Liver (tissue), 9 donors: ENCODE data around the gene MYCL. TPM values are rescaled to one million over a fixed set of nuclear protein-coding genes. Genes with fewer than 3 reads are reported as not detected.

Experiments
- DNase-seq: peaks from one replicate; pipeline ENCODE4 v3.0.0-alpha.2; 2017; ENCODE audit warnings: low spot score
- H3K27ac ChIP-seq, 2 donors: one replicate each; pipeline ENCODE4 v1.7.0; 2013; ENCODE audit warnings: inconsistent platforms in 2 of 2, low read length in 2 of 2, control low read depth in 1 of 2, low read depth in 1 of 2, mild to moderate bottlenecking in 1 of 2
- H3K27me3 ChIP-seq, 4 donors: one replicate each; pipeline versions ENCODE4 v1.6.1 to v1.7.0; 2013; ENCODE audit warnings: low read length in 3 of 4, inconsistent platforms in 1 of 4, mild to moderate bottlenecking in 1 of 4, moderate library complexity in 1 of 4; ENCODE audit not compliant: control insufficient read depth in 4 of 4, insufficient read depth in 4 of 4
- H3K36me3 ChIP-seq, 4 donors: one replicate each; pipeline versions ENCODE4 v1.6.1 to v1.7.0; 2013; ENCODE audit warnings: low read length in 3 of 4, mild to moderate bottlenecking in 3 of 4, low read depth in 1 of 4, moderate library complexity in 1 of 4; ENCODE audit not compliant: control insufficient read depth in 4 of 4, insufficient read depth in 3 of 4
- H3K4me1 ChIP-seq, 4 donors: one replicate each; pipeline versions ENCODE4 v1.6.1 to v1.7.0; 2013; ENCODE audit warnings: low read length in 3 of 4, mild to moderate bottlenecking in 3 of 4, moderate library complexity in 1 of 4; ENCODE audit not compliant: control insufficient read depth in 4 of 4, insufficient read depth in 4 of 4
- H3K4me3 ChIP-seq, 3 donors: one replicate each; pipeline versions ENCODE4 v1.6.1 to v1.7.0; 2013; ENCODE audit warnings: low read length in 3 of 3, control low read depth in 1 of 3, low read depth in 1 of 3, mild to moderate bottlenecking in 1 of 3
- H3K9ac ChIP-seq, 2 donors: one replicate each; pipeline ENCODE4 v1.7.0; 2013; ENCODE audit warnings: low read length in 2 of 2, mild to moderate bottlenecking in 2 of 2, moderate library complexity in 2 of 2, control low read depth in 1 of 2, low read depth in 1 of 2
- H3K9me3 ChIP-seq, 4 donors: one replicate each; pipeline versions ENCODE4 v1.6.1 to v1.7.0; 2013; ENCODE audit warnings: low read length in 3 of 4; ENCODE audit not compliant: control insufficient read depth in 4 of 4
- EGR1 ChIP-seq, 2 donors: IDR thresholded peaks; 2 replicates each; pipeline ENCODE4 v1.6.1; 2016 to 2018; ENCODE audit warnings: antibody characterized with exemption in 2 of 2, low read depth in 2 of 2
- FOXA1 ChIP-seq: IDR thresholded peaks from 2 replicates; pipeline ENCODE4 v1.6.1; 2016; ENCODE audit warnings: antibody characterized with exemption
- FOXA2 ChIP-seq: IDR thresholded peaks from 2 replicates; pipeline ENCODE4 v1.6.1; 2016; ENCODE audit warnings: antibody characterized with exemption
- GABPA ChIP-seq, 2 donors: IDR thresholded peaks in 1 of 2; conservative IDR thresholded peaks in 1 of 2; 2 replicates each; pipeline ENCODE4 v1.6.1; 2016; ENCODE audit warnings: antibody characterized with exemption in 2 of 2, mild to moderate bottlenecking in 1 of 2, moderate library complexity in 1 of 2
- HNF4A ChIP-seq, 2 donors: conservative IDR thresholded peaks; 2 replicates each; pipeline ENCODE4 v1.6.1; 2016; ENCODE audit warnings: antibody characterized with exemption in 2 of 2, mild to moderate bottlenecking in 2 of 2
- HNF4G ChIP-seq: IDR thresholded peaks from 2 replicates; pipeline ENCODE4 v1.6.1; 2016; ENCODE audit warnings: antibody characterized with exemption
- JUND ChIP-seq, 2 donors: IDR thresholded peaks; 2 replicates each; pipeline ENCODE4 v1.6.1; 2016; ENCODE audit warnings: antibody characterized with exemption in 2 of 2
- NR2F2 ChIP-seq: IDR thresholded peaks from 2 replicates; pipeline ENCODE4 v1.6.1; 2016; ENCODE audit warnings: antibody characterized with exemption
- RAD21 ChIP-seq, 2 donors: IDR thresholded peaks; 2 replicates each; pipeline ENCODE4 v1.6.1; 2016; ENCODE audit warnings: antibody characterized with exemption in 2 of 2, mild to moderate bottlenecking in 2 of 2
- RXRA ChIP-seq, 2 donors: IDR thresholded peaks; 2 replicates each; pipeline ENCODE4 v1.6.1; 2017 to 2018; ENCODE audit warnings: antibody characterized with exemption in 2 of 2, mild to moderate bottlenecking in 1 of 2
- SP1 ChIP-seq: IDR thresholded peaks from 2 replicates; pipeline ENCODE4 v1.6.1; 2018; ENCODE audit warnings: antibody characterized with exemption, mild to moderate bottlenecking
- TAF1 ChIP-seq: conservative IDR thresholded peaks from 2 replicates; pipeline ENCODE4 v1.6.1; 2016; ENCODE audit warnings: antibody characterized with exemption, mild to moderate bottlenecking
- YY1 ChIP-seq: IDR thresholded peaks from 2 replicates; pipeline ENCODE4 v1.6.1; 2016; ENCODE audit warnings: antibody characterized with exemption, mild to moderate bottlenecking
- WGBS: extraction: QIAGEN DNeasy Blood & Tissue Kit; methylation state at CpG from one replicate; pipeline ENCODE4 v1.1.7; 2013; 5-methylcytosine and 5-hydroxymethylcytosine counted together
- polyA plus RNA-seq, 2 donors: library from polyadenylated mRNA; stranded (reverse) in 1 of 2; unstranded in 1 of 2; fragments of 200-250 nt in 1 of 2; fragments of >200 nt in 1 of 2; fragmentation: Nextera tagmentation in 1 of 2; extraction: Ambion mirVana in 1 of 2; gene quantifications; one replicate each; pipeline versions ENCODE4 v1.2.1 to v1.2.3, GENCODE V29; 2013 to 2015
- total RNA-seq, 2 donors: library from RNA; depleted of rRNA; stranded (reverse); fragments of >200 nt; gene quantifications; one replicate each; pipeline ENCODE4 v1.2.3, GENCODE V29; 2014
- TF ChIP-seq, protein P1 (sequence below): IDR thresholded peaks from 2 replicates; pipeline ENCODE4 v1.6.1; 2016; ENCODE audit warnings: antibody characterized with exemption
- TF ChIP-seq, protein P2 (sequence below): IDR thresholded peaks from 2 replicates; pipeline ENCODE4 v1.6.1; 2016; ENCODE audit warnings: antibody characterized with exemption
- TF ChIP-seq, protein P3 (sequence below): IDR thresholded peaks from 2 replicates; pipeline ENCODE4 v1.6.1; 2016; ENCODE audit warnings: antibody characterized with exemption, mild to moderate bottlenecking
- TF ChIP-seq, protein P4 (sequence below): fragments of 150-350 bp; IDR thresholded peaks from 2 replicates; pipeline ENCODE4 v1.5.1; 2017; ENCODE audit warnings: improper control_type of control experiment, low read depth, low read length; ENCODE audit not compliant: missing input control
- TF ChIP-seq, protein P5 (sequence below): IDR thresholded peaks from 2 replicates; pipeline ENCODE4 v1.6.1; 2016; ENCODE audit warnings: antibody characterized with exemption
- donor health status: healthy.
- donor health status: healthy.
- donor health status: healthy.
- donor health status: healthy.
- donor health status: healthy.

MYCL gene
- total and polyA plus RNA-seq, 4 donors = 1.8 to 6.6 (median 2.5) TPM

DNA sequence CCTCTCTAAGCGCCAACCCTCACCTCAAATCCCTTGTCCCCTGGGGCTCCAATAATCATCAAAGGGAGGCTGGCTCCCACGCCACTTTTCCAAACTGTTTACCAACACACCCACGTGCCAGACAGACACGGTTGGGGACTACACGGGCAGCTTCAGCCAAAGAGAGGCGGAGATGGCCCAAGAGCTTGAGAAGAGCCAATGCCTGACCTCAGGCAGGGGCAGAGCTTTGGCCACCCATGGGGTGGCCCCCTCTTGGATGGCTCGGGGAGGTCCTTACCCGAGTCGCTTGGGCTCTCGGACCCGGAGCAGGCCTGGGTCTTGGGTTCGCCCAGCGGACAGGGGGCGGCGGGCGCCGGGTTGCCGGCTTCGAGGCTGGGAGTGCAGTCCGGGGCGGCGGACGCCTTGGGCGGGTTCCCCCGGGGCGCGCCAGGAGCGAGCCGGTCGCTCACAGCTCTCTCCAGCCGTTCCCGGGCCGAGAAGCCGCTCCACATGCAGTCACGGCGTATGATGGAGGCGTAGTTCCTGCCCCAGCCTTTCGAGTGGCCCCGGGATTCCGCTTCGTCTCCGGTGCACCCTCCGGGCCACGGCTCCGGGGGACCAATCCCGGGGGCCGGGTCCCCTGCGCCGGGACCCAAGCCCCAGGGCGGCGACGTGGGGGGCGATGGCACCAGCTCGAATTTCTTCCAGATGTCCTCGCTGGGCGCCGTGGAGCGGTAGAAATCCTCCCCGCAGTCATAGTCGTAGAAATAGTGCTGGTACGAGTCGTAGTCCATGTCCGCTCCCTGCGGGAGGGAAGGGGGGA is 854 bp downstream of the MYCL start:
- DNase-seq = no peak
- 3% methylated on average over 64 of the region's 64 CpGs for WGBS
- no peak for TF ChIP-seq JUND (IDR thresholded peaks at IDR 0.05)
- TF ChIP-seq, protein P1, sequence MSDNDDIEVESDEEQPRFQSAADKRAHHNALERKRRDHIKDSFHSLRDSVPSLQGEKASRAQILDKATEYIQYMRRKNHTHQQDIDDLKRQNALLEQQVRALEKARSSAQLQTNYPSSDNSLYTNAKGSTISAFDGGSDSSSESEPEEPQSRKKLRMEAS = peak; percentile 80
- TF ChIP-seq SP1 = peak; percentile 13
- no peak for TF ChIP-seq NR2F2
- TF ChIP-seq, protein P2, sequence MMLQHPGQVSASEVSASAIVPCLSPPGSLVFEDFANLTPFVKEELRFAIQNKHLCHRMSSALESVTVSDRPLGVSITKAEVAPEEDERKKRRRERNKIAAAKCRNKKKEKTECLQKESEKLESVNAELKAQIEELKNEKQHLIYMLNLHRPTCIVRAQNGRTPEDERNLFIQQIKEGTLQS = no peak
- TF ChIP-seq FOXA2 = peak; percentile 33
- TF ChIP-seq FOXA1 = no peak
- peak; percentile 37 to 63 for TF ChIP-seq RXRA (IDR thresholded peaks at IDR 0.05)
- peak; percentile 54 for TF ChIP-seq YY1
- no peak for TF ChIP-seq RAD21 (IDR thresholded peaks at IDR 0.05)
- TF ChIP-seq, protein P3, sequence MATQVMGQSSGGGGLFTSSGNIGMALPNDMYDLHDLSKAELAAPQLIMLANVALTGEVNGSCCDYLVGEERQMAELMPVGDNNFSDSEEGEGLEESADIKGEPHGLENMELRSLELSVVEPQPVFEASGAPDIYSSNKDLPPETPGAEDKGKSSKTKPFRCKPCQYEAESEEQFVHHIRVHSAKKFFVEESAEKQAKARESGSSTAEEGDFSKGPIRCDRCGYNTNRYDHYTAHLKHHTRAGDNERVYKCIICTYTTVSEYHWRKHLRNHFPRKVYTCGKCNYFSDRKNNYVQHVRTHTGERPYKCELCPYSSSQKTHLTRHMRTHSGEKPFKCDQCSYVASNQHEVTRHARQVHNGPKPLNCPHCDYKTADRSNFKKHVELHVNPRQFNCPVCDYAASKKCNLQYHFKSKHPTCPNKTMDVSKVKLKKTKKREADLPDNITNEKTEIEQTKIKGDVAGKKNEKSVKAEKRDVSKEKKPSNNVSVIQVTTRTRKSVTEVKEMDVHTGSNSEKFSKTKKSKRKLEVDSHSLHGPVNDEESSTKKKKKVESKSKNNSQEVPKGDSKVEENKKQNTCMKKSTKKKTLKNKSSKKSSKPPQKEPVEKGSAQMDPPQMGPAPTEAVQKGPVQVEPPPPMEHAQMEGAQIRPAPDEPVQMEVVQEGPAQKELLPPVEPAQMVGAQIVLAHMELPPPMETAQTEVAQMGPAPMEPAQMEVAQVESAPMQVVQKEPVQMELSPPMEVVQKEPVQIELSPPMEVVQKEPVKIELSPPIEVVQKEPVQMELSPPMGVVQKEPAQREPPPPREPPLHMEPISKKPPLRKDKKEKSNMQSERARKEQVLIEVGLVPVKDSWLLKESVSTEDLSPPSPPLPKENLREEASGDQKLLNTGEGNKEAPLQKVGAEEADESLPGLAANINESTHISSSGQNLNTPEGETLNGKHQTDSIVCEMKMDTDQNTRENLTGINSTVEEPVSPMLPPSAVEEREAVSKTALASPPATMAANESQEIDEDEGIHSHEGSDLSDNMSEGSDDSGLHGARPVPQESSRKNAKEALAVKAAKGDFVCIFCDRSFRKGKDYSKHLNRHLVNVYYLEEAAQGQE = no peak
- TF ChIP-seq, protein P4, sequence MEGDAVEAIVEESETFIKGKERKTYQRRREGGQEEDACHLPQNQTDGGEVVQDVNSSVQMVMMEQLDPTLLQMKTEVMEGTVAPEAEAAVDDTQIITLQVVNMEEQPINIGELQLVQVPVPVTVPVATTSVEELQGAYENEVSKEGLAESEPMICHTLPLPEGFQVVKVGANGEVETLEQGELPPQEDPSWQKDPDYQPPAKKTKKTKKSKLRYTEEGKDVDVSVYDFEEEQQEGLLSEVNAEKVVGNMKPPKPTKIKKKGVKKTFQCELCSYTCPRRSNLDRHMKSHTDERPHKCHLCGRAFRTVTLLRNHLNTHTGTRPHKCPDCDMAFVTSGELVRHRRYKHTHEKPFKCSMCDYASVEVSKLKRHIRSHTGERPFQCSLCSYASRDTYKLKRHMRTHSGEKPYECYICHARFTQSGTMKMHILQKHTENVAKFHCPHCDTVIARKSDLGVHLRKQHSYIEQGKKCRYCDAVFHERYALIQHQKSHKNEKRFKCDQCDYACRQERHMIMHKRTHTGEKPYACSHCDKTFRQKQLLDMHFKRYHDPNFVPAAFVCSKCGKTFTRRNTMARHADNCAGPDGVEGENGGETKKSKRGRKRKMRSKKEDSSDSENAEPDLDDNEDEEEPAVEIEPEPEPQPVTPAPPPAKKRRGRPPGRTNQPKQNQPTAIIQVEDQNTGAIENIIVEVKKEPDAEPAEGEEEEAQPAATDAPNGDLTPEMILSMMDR = no peak
- TF ChIP-seq HNF4G = no peak
- TF ChIP-seq TAF1 = peak; percentile 34
- TF ChIP-seq GABPA (IDR thresholded peaks at IDR 0.05 in 1 of 2, conservative IDR thresholded peaks at IDR 0.05 in 1 of 2) = no peak
- TF ChIP-seq EGR1 (IDR thresholded peaks at IDR 0.05; ENCODE audit: low read depth in 2 of 2) = no peak
- TF ChIP-seq HNF4A (conservative IDR thresholded peaks at IDR 0.05) = peak in 1 of 2 donors; percentile 46
- TF ChIP-seq, protein P5, sequence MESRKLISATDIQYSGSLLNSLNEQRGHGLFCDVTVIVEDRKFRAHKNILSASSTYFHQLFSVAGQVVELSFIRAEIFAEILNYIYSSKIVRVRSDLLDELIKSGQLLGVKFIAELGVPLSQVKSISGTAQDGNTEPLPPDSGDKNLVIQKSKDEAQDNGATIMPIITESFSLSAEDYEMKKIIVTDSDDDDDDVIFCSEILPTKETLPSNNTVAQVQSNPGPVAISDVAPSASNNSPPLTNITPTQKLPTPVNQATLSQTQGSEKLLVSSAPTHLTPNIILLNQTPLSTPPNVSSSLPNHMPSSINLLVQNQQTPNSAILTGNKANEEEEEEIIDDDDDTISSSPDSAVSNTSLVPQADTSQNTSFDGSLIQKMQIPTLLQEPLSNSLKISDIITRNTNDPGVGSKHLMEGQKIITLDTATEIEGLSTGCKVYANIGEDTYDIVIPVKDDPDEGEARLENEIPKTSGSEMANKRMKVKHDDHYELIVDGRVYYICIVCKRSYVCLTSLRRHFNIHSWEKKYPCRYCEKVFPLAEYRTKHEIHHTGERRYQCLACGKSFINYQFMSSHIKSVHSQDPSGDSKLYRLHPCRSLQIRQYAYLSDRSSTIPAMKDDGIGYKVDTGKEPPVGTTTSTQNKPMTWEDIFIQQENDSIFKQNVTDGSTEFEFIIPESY = no peak
- peaks cover 5 to 32% (median 21%) of the 10 kb centered on the region in 4 donors for H3K4me1 ChIP-seq
- H3K9me3 ChIP-seq = no peaks in the 10 kb centered on the region
- peak overlapping the region; percentile 69 to 70 for H3K9ac ChIP-seq
- H3K27me3 ChIP-seq = no peaks in the 10 kb centered on the region
- peak overlapping the region; percentile 52 to 65 (median 60) for H3K4me3 ChIP-seq
- peaks cover 0 to 5% (median 1%) of the 10 kb centered on the region in 4 donors for H3K36me3 ChIP-seq
- H3K27ac ChIP-seq = peak overlapping the region; percentile 86 to 90
